Measurements from ENCODE around the gene CATSPER4. TPM values are rescaled to one million over a fixed set of nuclear protein-coding genes. Genes with fewer than 3 reads are reported as not detected.

CATSPER4 gene
- total and polyA plus RNA-seq, 2 of the 13 experiments (the other 11 are each of a cell fraction or from before 2014, with no cell fraction given) = not detected

GRCh38 chr1:26233903-26234643, 43.7 kb downstream of the CATSPER4 start, which contains the start of gene CEP85 (continued):
- TF ChIP-seq HINFP (CRISPR knock-in tag; IDR thresholded peaks at IDR 0.05; ENCODE audit: low read depth) = peak; percentile 76; the same call in 1 of the 2 replicates
- TF ChIP-seq ZNF619 (CRISPR knock-in tag; IDR thresholded peaks at IDR 0.05) = 0 out of 2 replicates have a peak, but pooled peaks have one; percentile 11
- TF ChIP-seq PATZ1 (CRISPR knock-in tag; IDR thresholded peaks at IDR 0.05) = peak; percentile 86
- TF ChIP-seq SNRNP70 (IDR thresholded peaks at IDR 0.05; ENCODE audit: low read depth, low read length) = no peak
- TF ChIP-seq ARNT (IDR thresholded peaks at IDR 0.05) = no peak
- TF ChIP-seq NAIF1 (CRISPR knock-in tag; IDR thresholded peaks at IDR 0.05; ENCODE audit: borderline replicate concordance) = no peak
- no peak for TF ChIP-seq MATR3 (CRISPR knock-in tag; IDR thresholded peaks at IDR 0.05)
- peak; percentile 82 for TF ChIP-seq ZNF160 (CRISPR knock-in tag; IDR thresholded peaks at IDR 0.05)
- peak; percentile 71 for TF ChIP-seq KAT8 (CRISPR knock-in tag; IDR thresholded peaks at IDR 0.05)
- TF ChIP-seq MIER3 (CRISPR knock-in tag; IDR thresholded peaks at IDR 0.05; ENCODE audit: borderline replicate concordance) = peak; percentile 26; the same call in 1 of the 2 replicates
- TF ChIP-seq HMG20B (CRISPR knock-in tag; conservative IDR thresholded peaks at IDR 0.05) = 0 out of 2 replicates have a peak, but pooled peaks have one; percentile 6
- TF ChIP-seq SMAD1 (CRISPR knock-in tag; IDR thresholded peaks at IDR 0.05; ENCODE audit: borderline replicate concordance, low read depth) = no peak
- no peak for TF ChIP-seq ZMAT5 (CRISPR knock-in tag; IDR thresholded peaks at IDR 0.05; ENCODE audit: borderline replicate concordance, low read depth)
- peak; percentile 78; the same call in 1 of the 2 replicates for TF ChIP-seq CSRNP1 (CRISPR knock-in tag; IDR thresholded peaks at IDR 0.05)
- TF ChIP-seq EEA1 (CRISPR knock-in tag; IDR thresholded peaks at IDR 0.05; ENCODE audit: borderline replicate concordance) = no peak
- peak; percentile 75; the same call in 1 of the 2 replicates for TF ChIP-seq ZNF543 (CRISPR knock-in tag; IDR thresholded peaks at IDR 0.05)
- TF ChIP-seq RARA (CRISPR knock-in tag; IDR thresholded peaks at IDR 0.05) = peak; percentile 54
- TF ChIP-seq SP140L (CRISPR knock-in tag; IDR thresholded peaks at IDR 0.05; ENCODE audit: borderline replicate concordance) = no peak
